Calu3 (cell line): ENCODE data around the gene SOX10. TPM values are rescaled to one million over a fixed set of nuclear protein-coding genes. Genes with fewer than 3 reads are reported as not detected.

Source experiments
- BruUV-seq: library from RNA; stranded (reverse); fragments of 400-500 nt; replicated peaks from 2 replicates; lab custom pipeline; 2021; lab: Mats Ljungman, UMichigan
- CTCF ChIA-PET: fragments of 300-600 bp; sonication (Branson Sonifier 250); formaldehyde crosslinking; loops from one replicate; lab custom pipeline; 2022; ENCODE audit warnings: antibody characterized with exemption; lab: Charles Lee
- DNase-seq: peaks from one replicate; pipeline ENCODE4 v3.0.0; 2022
- H3K27ac Mint-ChIP-seq: one replicate; pipeline ENCODE4 v1.8.0; 2022; ENCODE audit warnings: mixed read lengths; ENCODE audit not compliant: unreplicated experiment
- H3K27me3 Mint-ChIP-seq: one replicate; pipeline ENCODE4 v1.8.0; 2022; ENCODE audit warnings: mixed read lengths; ENCODE audit not compliant: unreplicated experiment
- H3K36me3 Mint-ChIP-seq: one replicate; pipeline ENCODE4 v1.8.0; 2022; ENCODE audit warnings: mild to moderate bottlenecking, moderate library complexity, mixed read lengths; ENCODE audit not compliant: insufficient read depth, unreplicated experiment
- H3K4me1 Mint-ChIP-seq: one replicate; pipeline ENCODE4 v1.8.0; 2022; ENCODE audit warnings: mild to moderate bottlenecking, low read depth, mixed read lengths; ENCODE audit not compliant: unreplicated experiment
- H3K4me3 Mint-ChIP-seq: one replicate; pipeline ENCODE4 v1.8.0; 2022; ENCODE audit warnings: mild to moderate bottlenecking, low read depth, moderate library complexity, mixed read lengths; ENCODE audit not compliant: unreplicated experiment
- H3K9me3 Mint-ChIP-seq: one replicate; pipeline ENCODE4 v1.8.0; 2022; ENCODE audit warnings: low read depth, mixed read lengths; ENCODE audit not compliant: unreplicated experiment
- intact Hi-C: fragments of 100-400 bp; cut with micrococcal nuclease; formaldehyde crosslinking; loops from one replicate; pipeline ENCODE4 v1.10.0; 2022; ENCODE audit not compliant: unreplicated experiment
- total RNA-seq: library from RNA; stranded (reverse); gene quantifications from 2 replicates; pipeline ENCODE4 v1.2.3, GENCODE V29; 2022
- TF ChIP-seq, protein P1 (sequence below): fragments of 200-600 bp; IDR thresholded peaks from one replicate; pipeline ENCODE4 v1.8.0; 2022; ENCODE audit warnings: antibody characterized with exemption; ENCODE audit not compliant: unreplicated experiment

Gene SOX10
- total RNA-seq, 1 experiment from 2014 or later: not detected

DNA sequence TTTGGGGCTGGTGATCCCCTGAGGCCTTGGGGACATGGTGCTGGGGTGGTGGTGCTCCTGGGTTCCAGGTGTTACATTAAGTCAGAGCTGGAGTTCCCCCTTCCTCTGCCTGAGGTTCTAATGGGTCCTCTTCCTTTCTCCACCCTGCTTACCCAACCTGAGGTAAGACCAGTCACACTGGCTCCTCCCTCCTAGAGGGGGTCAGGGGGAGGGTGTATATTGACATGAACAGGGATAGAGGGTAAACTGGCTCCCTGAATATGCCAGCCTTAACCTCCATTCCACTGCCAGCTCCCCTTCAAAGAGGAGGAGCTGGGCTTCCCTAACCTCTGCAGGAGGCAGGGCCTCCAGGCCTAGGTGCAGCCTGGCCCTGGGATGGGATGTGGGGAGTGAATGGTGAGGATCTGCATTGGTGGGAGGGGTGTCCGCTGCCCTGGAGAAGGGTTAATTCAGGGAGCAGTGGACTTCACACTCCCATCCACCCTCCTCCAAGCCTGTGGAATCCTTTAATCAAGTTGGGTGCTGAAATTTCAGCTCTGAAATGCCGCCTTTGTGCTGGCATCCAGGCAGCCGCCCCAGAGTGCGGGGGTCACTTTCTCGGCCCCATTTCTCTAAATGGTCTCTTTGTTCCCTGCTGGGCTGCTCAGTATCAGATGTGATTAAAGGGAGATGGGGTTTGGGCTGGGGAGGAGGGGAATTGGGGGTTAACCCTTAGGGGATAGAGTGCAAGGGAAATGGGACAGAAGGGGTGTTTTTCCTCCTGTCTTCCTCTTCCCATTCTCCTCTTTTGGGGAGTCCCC lies 15.7 kb downstream of the SOX10 start:
- Mint-ChIP-seq H3K4me1 (no peaks in the 10 kb centered on the region), H3K27me3 (no peaks in the 10 kb centered on the region), H3K4me3 (no peak overlapping the region), H3K9me3 (no peaks in the 10 kb centered on the region), H3K36me3 (peaks cover 14% of the 10 kb centered on the region), H3K27ac (no peak overlapping the region)
- TF ChIP-seq, protein P1, sequence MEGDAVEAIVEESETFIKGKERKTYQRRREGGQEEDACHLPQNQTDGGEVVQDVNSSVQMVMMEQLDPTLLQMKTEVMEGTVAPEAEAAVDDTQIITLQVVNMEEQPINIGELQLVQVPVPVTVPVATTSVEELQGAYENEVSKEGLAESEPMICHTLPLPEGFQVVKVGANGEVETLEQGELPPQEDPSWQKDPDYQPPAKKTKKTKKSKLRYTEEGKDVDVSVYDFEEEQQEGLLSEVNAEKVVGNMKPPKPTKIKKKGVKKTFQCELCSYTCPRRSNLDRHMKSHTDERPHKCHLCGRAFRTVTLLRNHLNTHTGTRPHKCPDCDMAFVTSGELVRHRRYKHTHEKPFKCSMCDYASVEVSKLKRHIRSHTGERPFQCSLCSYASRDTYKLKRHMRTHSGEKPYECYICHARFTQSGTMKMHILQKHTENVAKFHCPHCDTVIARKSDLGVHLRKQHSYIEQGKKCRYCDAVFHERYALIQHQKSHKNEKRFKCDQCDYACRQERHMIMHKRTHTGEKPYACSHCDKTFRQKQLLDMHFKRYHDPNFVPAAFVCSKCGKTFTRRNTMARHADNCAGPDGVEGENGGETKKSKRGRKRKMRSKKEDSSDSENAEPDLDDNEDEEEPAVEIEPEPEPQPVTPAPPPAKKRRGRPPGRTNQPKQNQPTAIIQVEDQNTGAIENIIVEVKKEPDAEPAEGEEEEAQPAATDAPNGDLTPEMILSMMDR: no peak
- DNase-seq: no peak
- no TSS peak for BruUV-seq
- intact Hi-C loops: loop anchor here (5.0 kb wide), 1 partner anchor 151 kb away; no protein-coding TSS in a partner anchor
- CTCF ChIA-PET: no interaction called here

DNA sequence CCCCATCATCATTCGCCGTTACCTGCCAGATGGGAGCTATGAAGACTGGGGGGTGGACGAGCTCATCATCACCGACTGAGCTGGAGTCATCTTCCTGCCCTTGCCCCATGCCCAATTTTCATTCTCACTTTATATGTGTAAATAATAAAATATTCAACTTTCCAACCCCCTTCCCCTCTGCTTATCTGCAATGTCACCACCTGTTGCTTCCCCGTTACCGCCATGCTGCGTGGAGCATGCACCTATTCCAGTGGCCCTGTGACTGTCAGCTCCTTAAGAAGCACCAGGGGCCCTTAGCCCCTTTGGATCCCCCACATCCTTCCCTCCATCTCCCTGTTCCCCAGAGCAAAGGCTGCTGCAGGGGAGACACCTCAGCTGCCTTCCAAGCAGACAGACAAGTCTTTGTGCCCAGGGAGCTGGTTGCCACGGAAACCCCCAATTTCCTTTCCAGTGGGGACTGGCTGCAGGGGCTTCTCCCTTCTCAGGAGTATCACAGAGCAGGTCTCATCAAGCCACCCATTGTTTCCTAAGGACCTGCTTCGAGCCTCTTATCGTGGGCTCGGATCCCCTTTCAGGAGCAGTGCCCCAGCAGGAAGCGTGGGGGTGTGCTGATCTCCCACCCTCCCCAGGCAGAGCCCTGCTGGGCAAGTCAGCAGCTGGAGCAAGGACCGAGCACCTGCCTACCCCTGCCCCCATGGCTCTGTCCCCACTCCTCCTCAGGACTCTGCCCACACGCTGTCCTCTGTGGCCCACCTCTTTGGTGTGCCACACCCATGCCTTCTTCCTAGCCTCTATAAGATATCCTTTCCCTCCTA lies 16.5 kb downstream of the SOX10 start:
- no peak overlapping the region for H3K4me3 Mint-ChIP-seq
- H3K9me3 Mint-ChIP-seq: no peaks in the 10 kb centered on the region
- intact Hi-C loops: loop anchor here (5.0 kb wide), 1 partner anchor 151 kb away; no protein-coding TSS in a partner anchor
- CTCF ChIA-PET: no interaction called here
- H3K36me3 Mint-ChIP-seq: peaks cover 14% of the 10 kb centered on the region
- no peaks in the 10 kb centered on the region for H3K27me3 Mint-ChIP-seq
- BruUV-seq: no TSS peak
- no peaks in the 10 kb centered on the region for H3K4me1 Mint-ChIP-seq
- no peak for DNase-seq
- H3K27ac Mint-ChIP-seq: no peak overlapping the region
- TF ChIP-seq, protein P1: no peak

DNA sequence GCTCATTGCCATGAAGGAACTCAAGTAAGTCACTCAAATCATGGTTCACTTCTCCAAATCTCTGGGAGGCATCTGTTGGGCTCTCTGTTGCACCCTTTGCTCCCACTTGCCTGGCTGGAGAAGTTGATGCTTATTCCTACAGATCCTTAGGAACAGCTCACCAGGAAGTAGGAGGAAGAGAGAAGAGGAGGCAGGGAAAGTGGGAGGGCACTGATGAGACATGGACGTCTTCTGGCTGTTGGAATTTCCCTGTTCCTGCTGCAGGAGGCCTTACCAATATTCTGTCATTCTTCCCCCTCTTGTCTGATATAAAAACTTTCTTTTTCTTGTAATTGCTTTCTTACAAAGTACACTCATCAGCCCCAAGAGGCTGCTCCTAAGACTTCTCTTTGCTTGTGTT lies 17.2 kb downstream of the SOX10 start:
- no TSS peak for BruUV-seq
- CTCF ChIA-PET: no interaction called here
- no peaks in the 10 kb centered on the region for H3K9me3 Mint-ChIP-seq
- no peaks in the 10 kb centered on the region for H3K4me1 Mint-ChIP-seq
- H3K36me3 Mint-ChIP-seq: peaks cover 14% of the 10 kb centered on the region
- TF ChIP-seq, protein P1: no peak
- no peak overlapping the region for H3K27ac Mint-ChIP-seq
- intact Hi-C loops: loop anchor here (5.0 kb wide), 1 partner anchor 150 kb away; no protein-coding TSS in a partner anchor
- no peak for DNase-seq
- H3K4me3 Mint-ChIP-seq: no peak overlapping the region
- no peaks in the 10 kb centered on the region for H3K27me3 Mint-ChIP-seq

DNA sequence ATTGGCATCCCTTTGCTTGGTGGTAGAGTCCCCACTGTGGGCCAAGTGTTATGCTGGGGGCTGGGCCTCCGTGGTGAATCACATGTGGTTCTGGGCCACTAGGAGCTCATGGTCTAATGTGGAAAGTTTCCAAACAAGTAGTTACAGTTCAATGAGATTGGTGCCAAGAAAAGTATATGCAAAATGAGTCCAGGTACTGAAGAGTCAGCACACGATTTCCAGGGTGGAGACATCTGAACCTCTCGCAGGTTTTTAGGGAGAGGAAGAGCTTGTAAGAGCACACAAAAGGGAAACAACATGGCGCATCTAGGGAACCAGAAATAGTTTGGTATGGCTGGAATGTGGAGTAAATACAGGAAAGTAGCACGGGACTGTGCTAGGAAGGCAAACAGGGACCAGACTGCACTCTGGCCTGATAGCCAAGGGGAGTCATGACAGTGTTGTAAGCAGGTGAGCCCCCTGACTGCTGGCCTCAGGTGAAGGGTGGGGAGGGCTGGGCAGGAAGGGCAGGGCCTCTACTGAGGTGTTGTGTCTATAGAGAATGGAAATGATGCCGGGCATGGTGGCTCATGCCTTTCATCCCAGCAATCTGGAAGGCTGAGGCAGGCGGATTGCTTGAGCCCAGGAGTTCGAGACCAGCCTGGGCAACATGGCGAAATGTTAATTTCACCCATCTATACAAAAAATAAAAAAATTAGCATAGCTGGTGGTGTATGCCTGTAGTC lies 18.3 kb downstream of the SOX10 start:
- no peak for DNase-seq
- Mint-ChIP-seq H3K36me3 (peaks cover 14% of the 10 kb centered on the region), H3K9me3 (no peaks in the 10 kb centered on the region), H3K4me3 (no peak overlapping the region), H3K4me1 (no peaks in the 10 kb centered on the region), H3K27ac (no peak overlapping the region), H3K27me3 (no peaks in the 10 kb centered on the region)
- intact Hi-C loops: loop anchor here (2.0 to 5.0 kb wide), 2 partner anchors 79 to 149 kb away; no protein-coding TSS in a partner anchor
- CTCF ChIA-PET: interaction anchor here (0.5 kb wide), 1 partner anchor 19 kb away, joined by 6 read pairs; no protein-coding TSS in a partner anchor
- TF ChIP-seq, protein P1: no peak
- BruUV-seq: no TSS peak
